ENCODE measurements around the gene FAM131C.

GRCh38 chr1:16080422-16081150, 7.1 kb upstream of the FAM131C start:
- TF ChIP-seq CTCF (conservative IDR thresholded peaks at IDR 0.05 in 1 of 2, IDR thresholded peaks at IDR 0.05 in 1 of 2; ENCODE audit: extremely low read depth in 1 of 2, insufficient read depth in 1 of 2, low read depth in 1 of 2, low read length in 2 of 2) (no peak), EZH2 (IDR thresholded peaks at IDR 0.05; ENCODE audit: borderline replicate concordance, low read length) (no peak)

All from mammary epithelial cell (primary cell).